SW 1271 (cell line): ENCODE results near the gene SUSD5.

Experiments used
- DNase-seq, 2 experiments: peaks; one replicate each; lab custom pipeline; 2025; lab: John Stamatoyannopoulos, UW

SUSD5 gene

GRCh38 chr3:33218446-33219174 lies at the start of gene SUSD5:
SUSD5 (minus strand) TSS chr3:33218810; CDS start chr3:33218797, 13 bp downstream.
- peak; percentile 31 to 45 for DNase-seq

GRCh38 chr3:33260104-33260503 lies 41.5 kb upstream of the SUSD5 start:
- no peak for DNase-seq

GRCh38 chr3:33256249-33256648 lies 37.6 kb upstream of the SUSD5 start:
- DNase-seq, result no peak

- DNase-seq, result no peak
These were observed 32.1 kb upstream of the SUSD5 start for GRCh38 chr3:33250712-33251111.

- no peak for DNase-seq
These were observed 28.2 kb upstream of the SUSD5 start for GRCh38 chr3:33246786-33247185.

GRCh38 chr3:33240261-33240660 lies 21.7 kb upstream of the SUSD5 start:
- DNase-seq, result no peak

- no peak for DNase-seq
These were observed 20.3 kb upstream of the SUSD5 start for GRCh38 chr3:33238923-33239322.

GRCh38 chr3:33237439-33237838 lies 18.8 kb upstream of the SUSD5 start:
- no peak for DNase-seq

GRCh38 chr3:33236005-33236404 lies 17.4 kb upstream of the SUSD5 start:
- DNase-seq, result no peak

GRCh38 chr3:33233884-33234283 lies 15.3 kb upstream of the SUSD5 start:
- no peak for DNase-seq

- no peak for DNase-seq
These were observed 13.3 kb upstream of the SUSD5 start for GRCh38 chr3:33231756-33232465.

- no peak for DNase-seq
These were observed 11.3 kb upstream of the SUSD5 start for GRCh38 chr3:33229947-33230346.

- no peak for DNase-seq
These were observed 10.5 kb upstream of the SUSD5 start for GRCh38 chr3:33229066-33229465.

- DNase-seq, result no peak
These were observed 2.6 kb upstream of the SUSD5 start for GRCh38 chr3:33221241-33221640.

GRCh38 chr3:33219175-33219487 lies 521 bp upstream of the SUSD5 start:
- DNase-seq, result no peak

- no peak for DNase-seq
These were observed 654 bp downstream of the SUSD5 start for GRCh38 chr3:33217866-33218445.

- DNase-seq, result no peak
These were observed 2.9 kb downstream of the SUSD5 start for GRCh38 chr3:33215739-33216138.

- no peak for DNase-seq
These were observed 6.2 kb downstream of the SUSD5 start for GRCh38 chr3:33212406-33212805.

- peak; percentile 11 to 36 for DNase-seq
These were observed 7.2 kb downstream of the SUSD5 start for GRCh38 chr3:33211444-33211843.

GRCh38 chr3:33209357-33209756 lies 9.3 kb downstream of the SUSD5 start:
- no peak for DNase-seq

- no peak for DNase-seq
These were observed 15.7 kb downstream of the SUSD5 start for GRCh38 chr3:33202711-33203457.

- no peak for DNase-seq
These were observed 17.4 kb downstream of the SUSD5 start for GRCh38 chr3:33201195-33201594.

GRCh38 chr3:33196538-33196937 lies 22.1 kb downstream of the SUSD5 start:
- DNase-seq, result no peak
